GM12874 (cell line): ENCODE data around the gene FAM163A.

Experiments used
- CTCF ChIP-seq: IDR thresholded peaks from 2 replicates; pipeline ENCODE4 v1.5.1; 2011; ENCODE audit warnings: low read depth, mild to moderate bottlenecking, control low read depth, low read length, moderate library complexity; ENCODE audit not compliant: insufficient read depth

The FAM163A gene

GRCh38 chr1:179825206-179825605 lies 82.1 kb downstream of the FAM163A start:
- TF ChIP-seq CTCF: no peak

- TF ChIP-seq CTCF: no peak
These were observed 82.8 kb downstream of the FAM163A start for GRCh38 chr1:179825798-179826460.

DNA sequence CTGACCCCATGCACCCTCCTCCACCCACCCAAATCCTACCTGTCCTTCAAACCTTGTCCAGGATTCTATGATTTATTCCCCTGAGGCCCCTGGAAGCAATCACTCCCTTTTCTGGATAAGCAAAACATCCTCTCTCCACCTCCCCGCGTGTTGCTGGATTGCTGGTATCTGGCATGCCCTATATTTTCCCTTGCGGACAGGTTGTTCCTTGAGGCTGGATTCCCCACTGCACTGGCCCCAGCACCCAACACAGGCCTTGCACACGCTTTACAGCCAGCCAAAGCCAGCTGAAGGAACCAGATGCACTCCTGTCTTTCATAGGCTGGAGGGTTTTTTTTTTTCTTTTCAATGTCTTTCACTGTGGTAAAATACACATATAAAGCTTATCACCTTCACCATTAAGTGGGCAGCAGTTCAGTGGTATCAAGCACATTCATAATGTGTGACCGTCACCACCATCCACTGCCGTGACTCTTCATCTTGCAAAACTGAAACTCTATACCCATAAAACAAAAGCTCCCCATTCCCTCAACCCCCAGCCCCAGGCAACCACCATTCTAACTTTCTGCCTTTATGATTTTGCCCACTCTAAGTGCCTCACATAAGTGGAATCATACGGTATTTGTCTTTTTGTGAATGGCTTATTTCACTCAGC lies 83.7 kb downstream of the FAM163A start:
- TF ChIP-seq CTCF: no peak

GRCh38 chr1:179828554-179829110 lies 85.5 kb downstream of the FAM163A start:
- no peak for TF ChIP-seq CTCF

DNA sequence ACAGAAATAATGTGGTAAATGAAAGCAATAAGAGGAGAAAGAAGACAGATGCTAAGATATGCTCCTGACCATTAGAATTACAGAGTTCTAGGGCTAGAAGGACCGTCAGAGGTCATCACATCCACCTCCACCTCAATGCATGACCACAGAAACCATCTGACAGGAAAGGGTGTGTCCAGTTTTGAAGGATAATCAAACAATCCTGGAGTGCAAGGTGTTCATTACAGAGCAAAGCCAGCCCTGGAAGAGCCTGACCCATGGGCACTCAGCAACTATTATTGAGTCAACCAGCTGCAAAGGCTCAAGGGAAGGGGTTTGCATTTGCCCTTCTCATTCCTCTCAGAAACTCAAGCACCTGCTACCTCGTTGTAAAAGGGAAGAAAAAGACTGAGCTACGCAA lies 88.1 kb downstream of the FAM163A start:
- no peak for TF ChIP-seq CTCF

GRCh38 chr1:179831852-179832699 lies 89.0 kb downstream of the FAM163A start:
- no peak for TF ChIP-seq CTCF

GRCh38 chr1:179840107-179840506 lies 97.0 kb downstream of the FAM163A start:
- TF ChIP-seq CTCF: no peak
